IMR-90 (cell line): ENCODE results near the gene CEP83. TPM values are rescaled to one million over a fixed set of nuclear protein-coding genes. Genes with fewer than 3 reads are reported as not detected.

ENCODE experiments used
- ATAC-seq: fragments of 200-7000 bp; cut with Tn5 transposase; 2 replicates; pipeline ENCODE4 v1.9.1; 2020; ENCODE audit warnings: low read depth, mild to moderate bottlenecking, moderate library complexity
- BruUV-seq: library from RNA; stranded (reverse); fragments of 400-500 nt; replicated peaks from 2 replicates; lab custom pipeline; 2021; lab: Mats Ljungman, UMichigan
- CTCF ChIA-PET: fragments of 300-600 bp; formaldehyde crosslinking; extraction: SDS; loops from one replicate; lab custom pipeline; 2021; ENCODE audit warnings: antibody characterized with exemption; lab: Yijun Ruan, JAX
- POLR2A ChIA-PET: fragments of 300-600 bp; sonication (Branson Sonifier 250); formaldehyde crosslinking; loops from one replicate; lab custom pipeline; 2022; ENCODE audit warnings: antibody characterized with exemption; ENCODE audit not compliant: unreplicated experiment; lab: Charles Lee
- DNase-seq: peaks from one replicate; pipeline ENCODE4 v3.0.0; 2013
- H2AFZ ChIP-seq: replicated peaks from 2 replicates; pipeline ENCODE3; 2013; ENCODE audit warnings: low read length, mild to moderate bottlenecking; ENCODE audit not compliant: poor library complexity
- H2AK5ac ChIP-seq: 2 replicates; pipeline ENCODE4 v1.6.1; 2013; ENCODE audit warnings: low read depth, low read length, inconsistent platforms
- H2AK9ac ChIP-seq: replicated peaks from 2 replicates; pipeline ENCODE3; 2013; ENCODE audit warnings: mild to moderate bottlenecking, low read depth, low read length, moderate library complexity; ENCODE audit not compliant: poor library complexity
- H2BK120ac ChIP-seq: 2 replicates; pipeline ENCODE4 v1.6.1; 2013; ENCODE audit warnings: low read depth, low read length, inconsistent platforms
- H2BK15ac ChIP-seq: 3 replicates; pipeline ENCODE4 v1.6.1; 2013; ENCODE audit warnings: low read depth, low read length, inconsistent platforms
- H2BK20ac ChIP-seq: 2 replicates; pipeline ENCODE4 v1.6.1; 2013; ENCODE audit warnings: low read depth, mild to moderate bottlenecking, inconsistent platforms, low read length, moderate library complexity
- H2BK5ac ChIP-seq: 2 replicates; pipeline ENCODE4 v1.6.1; 2013; ENCODE audit warnings: mild to moderate bottlenecking, low read depth, low read length, inconsistent platforms; ENCODE audit not compliant: poor library complexity, severe bottlenecking
- H3K14ac ChIP-seq: replicated peaks from 2 replicates; pipeline ENCODE4 v1.6.1; 2013; ENCODE audit warnings: low read depth, low read length, inconsistent platforms
- H3K18ac ChIP-seq: 2 replicates; pipeline ENCODE4 v1.6.1; 2013; ENCODE audit warnings: low read depth, low read length, control low read depth
- H3K23ac ChIP-seq: 2 replicates; pipeline ENCODE4 v1.6.1; 2013; ENCODE audit warnings: low read depth, low read length, inconsistent platforms
- H3K27ac ChIP-seq: 2 replicates; pipeline ENCODE4 v1.5.1; 2013; ENCODE audit warnings: mild to moderate bottlenecking, control low read depth, low read length; ENCODE audit not compliant: insufficient read depth
- H3K27me3 ChIP-seq: 2 replicates; pipeline ENCODE4 v1.6.1; 2013; ENCODE audit warnings: low read length; ENCODE audit not compliant: control insufficient read depth, insufficient read depth
- H3K36me3 ChIP-seq: 2 replicates; pipeline ENCODE4 v1.6.1; 2013; ENCODE audit warnings: low read length, mixed read lengths; ENCODE audit not compliant: control insufficient read depth, insufficient read depth
- H3K4ac ChIP-seq: 2 replicates; pipeline ENCODE4 v1.6.1; 2013; ENCODE audit warnings: low read depth, low read length, inconsistent platforms
- H3K4me1 ChIP-seq: 2 replicates; pipeline ENCODE4 v1.6.1; 2013; ENCODE audit warnings: low read length, mixed read lengths; ENCODE audit not compliant: control insufficient read depth, insufficient read depth
- H3K4me2 ChIP-seq: 2 replicates; pipeline ENCODE4 v1.6.1; 2013; ENCODE audit warnings: low read depth, mild to moderate bottlenecking, control low read depth, low read length, moderate library complexity
- H3K4me3 ChIP-seq: 2 replicates; pipeline ENCODE4 v1.5.1; 2013; ENCODE audit warnings: low read depth, mild to moderate bottlenecking, control low read depth, low read length, moderate library complexity; ENCODE audit not compliant: insufficient read depth
- H3K56ac ChIP-seq: 2 replicates; pipeline ENCODE4 v1.6.1; 2013; ENCODE audit warnings: low read length, inconsistent platforms; ENCODE audit not compliant: insufficient read depth; ENCODE audit errors: extremely low read depth
- H3K79me1 ChIP-seq, 2 experiments: 2 replicates each; pipeline ENCODE4 v1.6.1; 2013; ENCODE audit warnings: low read length in 2 of 2, inconsistent platforms in 1 of 2, low read depth in 1 of 2
- H3K9ac ChIP-seq: 2 replicates; pipeline ENCODE4 v1.6.1; 2013; ENCODE audit warnings: low read depth, low read length, control low read depth
- H3K9me1 ChIP-seq: 2 replicates; pipeline ENCODE4 v1.6.1; 2013; ENCODE audit warnings: low read length, inconsistent platforms; ENCODE audit not compliant: insufficient read depth
- H3K9me3 ChIP-seq: 2 replicates; pipeline ENCODE4 v1.6.1; 2013; ENCODE audit warnings: low read length; ENCODE audit not compliant: control insufficient read depth, insufficient read depth
- H4K20me1 ChIP-seq: 2 replicates; pipeline ENCODE4 v1.6.1; 2013; ENCODE audit warnings: low read length, inconsistent platforms; ENCODE audit not compliant: insufficient read depth
- H4K5ac ChIP-seq: 2 replicates; pipeline ENCODE4 v1.6.1; 2013; ENCODE audit warnings: mild to moderate bottlenecking, low read depth, low read length, control low read depth
- H4K8ac ChIP-seq, 2 experiments: 2 replicates each; pipeline ENCODE4 v1.6.1; 2013; ENCODE audit warnings: low read depth in 2 of 2, low read length in 2 of 2, control low read depth in 1 of 2, inconsistent platforms in 1 of 2
- H4K91ac ChIP-seq: 2 replicates; pipeline ENCODE4 v1.6.1; 2013; ENCODE audit warnings: low read depth, low read length, inconsistent platforms; ENCODE audit not compliant: insufficient read depth
- BHLHE40 ChIP-seq: fragments of 150-350 bp; IDR thresholded peaks from 2 replicates; pipeline ENCODE4 v1.6.1; 2016; ENCODE audit warnings: mild to moderate bottlenecking, low read depth, low read length
- FOS ChIP-seq: fragments of 150-350 bp; IDR thresholded peaks from 2 replicates; pipeline ENCODE4 v1.6.1; 2016; ENCODE audit warnings: low read depth, low read length
- MAFK ChIP-seq: IDR thresholded peaks from 2 replicates; pipeline ENCODE4 v1.6.1; 2012; ENCODE audit warnings: low read depth, low read length, improper control_type of control experiment
- MXI1 ChIP-seq: IDR thresholded peaks from 2 replicates; pipeline ENCODE4 v1.6.1; 2012; ENCODE audit warnings: low read depth, mild to moderate bottlenecking, low read length, moderate library complexity, borderline replicate concordance
- RAD21 ChIP-seq: IDR thresholded peaks from 2 replicates; pipeline ENCODE4 v1.6.1; 2012; ENCODE audit warnings: low read length, improper control_type of control experiment
- RCOR1 ChIP-seq: IDR thresholded peaks from 2 replicates; pipeline ENCODE4 v1.6.1; 2012; ENCODE audit warnings: mild to moderate bottlenecking, low read length, improper control_type of control experiment; ENCODE audit not compliant: insufficient replicate concordance
- RFX5 ChIP-seq: IDR thresholded peaks from 2 replicates; pipeline ENCODE4 v1.8.0; 2012; ENCODE audit warnings: low read depth, mild to moderate bottlenecking, low read length, moderate library complexity
- SMC3 ChIP-seq: fragments of 150-350 bp; IDR thresholded peaks from 2 replicates; pipeline ENCODE4 v1.6.1; 2016; ENCODE audit warnings: low read depth, mild to moderate bottlenecking, antibody characterized with exemption, low read length, moderate library complexity
- WGBS, 2 experiments: methylation state at CpG; one replicate each; pipeline versions ENCODE4 v1.1.5 to v1.1.7; 2013; ENCODE audit warnings: missing lambda C conversion rate in 2 of 2; ENCODE audit not compliant: insufficient read length in 1 of 2; ENCODE audit errors: extremely low coverage in 2 of 2; 5-methylcytosine and 5-hydroxymethylcytosine counted together
- dilution Hi-C: fragments of 300-500 bp; cut with HindIII; formaldehyde crosslinking; loops from one replicate; pipeline ENCODE4 v1.14.3; 2018; ENCODE audit warnings: low sequenced_read_pairs; ENCODE audit not compliant: unreplicated experiment
- in situ Hi-C: fragments of 300-500 bp; cut with MboI; formaldehyde crosslinking; loops from 3 replicates; pipeline ENCODE4 v1.14.3; 2019; ENCODE audit warnings: low sequenced_read_pairs, inconsistent platforms, mixed read lengths
- intact Hi-C: fragments of 100-400 bp; cut with micrococcal nuclease; formaldehyde crosslinking; loops from 2 replicates; pipeline ENCODE4 v1.10.0; 2022
- polyA plus RNA-seq, 3 experiments: library from polyadenylated mRNA; depleted of rRNA; stranded (reverse); fragments of >200 nt; gene quantifications; 2 replicates each; pipeline ENCODE4 v1.2.3, GENCODE V29; 2012; ENCODE audit warnings: low replicate concordance in 1 of 3
- total RNA-seq: library from RNA; depleted of rRNA; stranded (reverse); fragments of >200 nt; gene quantifications from 2 replicates; pipeline ENCODE4 v1.2.3, GENCODE V29; 2012
- TF ChIP-seq, protein P1 (sequence below): conservative IDR thresholded peaks from 2 replicates; pipeline ENCODE4 v1.5.1; 2012; ENCODE audit warnings: mild to moderate bottlenecking, low read depth, low read length, improper control_type of control experiment

Gene CEP83
- total and polyA plus RNA-seq, 2 of the 4 experiments (the other 2 are of a cell fraction): 3.9 to 8.9 TPM

DNA sequence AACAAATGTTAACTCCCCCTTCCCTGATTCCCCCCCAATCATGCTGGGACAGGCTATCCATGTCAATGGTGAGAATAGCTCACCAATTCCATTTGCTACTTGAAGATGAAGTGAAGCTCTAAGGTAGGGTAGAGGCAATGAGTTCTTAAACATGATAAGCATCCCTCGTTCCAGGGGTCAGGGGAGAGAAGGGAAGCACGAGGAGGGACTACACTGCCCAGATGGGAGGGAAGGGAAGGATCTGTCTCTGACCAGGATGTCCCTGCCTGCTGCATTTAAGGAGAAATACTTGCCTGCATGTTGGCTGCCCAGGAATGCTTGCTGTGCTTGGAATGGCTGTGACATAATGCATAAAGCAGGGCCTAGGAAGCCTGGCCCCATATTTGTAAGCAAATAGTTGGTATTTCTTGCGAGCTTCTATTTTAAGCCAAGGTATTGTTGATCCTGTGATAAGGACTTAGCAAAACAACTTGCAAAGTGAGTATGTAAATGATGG is 155.1 kb downstream of the CEP83 start:
- no peaks in the 10 kb centered on the region for H3K79me1 ChIP-seq
- no peaks in the 10 kb centered on the region; the same call in 1 of the 2 replicates for H3K36me3 ChIP-seq
- in situ Hi-C loops (no loop called here), intact Hi-C loops (no loop called here), dilution Hi-C loops (no loop called here)
- no peaks in the 10 kb centered on the region for H3K27me3 ChIP-seq
- H3K4me3 ChIP-seq: no peak overlapping the region
- H4K20me1 ChIP-seq: peaks cover 3% of the 10 kb centered on the region; the same call in 1 of the 2 replicates
- peak; percentile 92 for ATAC-seq
- WGBS, 2 experiments: no CpG with 5 or more reads among the region's 3 CpGs
- TF ChIP-seq, protein P1, sequence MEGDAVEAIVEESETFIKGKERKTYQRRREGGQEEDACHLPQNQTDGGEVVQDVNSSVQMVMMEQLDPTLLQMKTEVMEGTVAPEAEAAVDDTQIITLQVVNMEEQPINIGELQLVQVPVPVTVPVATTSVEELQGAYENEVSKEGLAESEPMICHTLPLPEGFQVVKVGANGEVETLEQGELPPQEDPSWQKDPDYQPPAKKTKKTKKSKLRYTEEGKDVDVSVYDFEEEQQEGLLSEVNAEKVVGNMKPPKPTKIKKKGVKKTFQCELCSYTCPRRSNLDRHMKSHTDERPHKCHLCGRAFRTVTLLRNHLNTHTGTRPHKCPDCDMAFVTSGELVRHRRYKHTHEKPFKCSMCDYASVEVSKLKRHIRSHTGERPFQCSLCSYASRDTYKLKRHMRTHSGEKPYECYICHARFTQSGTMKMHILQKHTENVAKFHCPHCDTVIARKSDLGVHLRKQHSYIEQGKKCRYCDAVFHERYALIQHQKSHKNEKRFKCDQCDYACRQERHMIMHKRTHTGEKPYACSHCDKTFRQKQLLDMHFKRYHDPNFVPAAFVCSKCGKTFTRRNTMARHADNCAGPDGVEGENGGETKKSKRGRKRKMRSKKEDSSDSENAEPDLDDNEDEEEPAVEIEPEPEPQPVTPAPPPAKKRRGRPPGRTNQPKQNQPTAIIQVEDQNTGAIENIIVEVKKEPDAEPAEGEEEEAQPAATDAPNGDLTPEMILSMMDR: no peak
- TF ChIP-seq RFX5 (no peak), MXI1 (no peak), MAFK (no peak), FOS (no peak), RCOR1 (no peak), BHLHE40 (no peak), RAD21 (no peak), SMC3 (no peak)
- H3K4me2 ChIP-seq: peak overlapping the region; percentile 22; the same call in 1 of the 2 replicates
- peak overlapping the region in 1 of 2 experiments; percentile 68; a peak in 2 of 4 replicates for H4K8ac ChIP-seq
- peak overlapping the region; percentile 71 for H2BK120ac ChIP-seq
- peak overlapping the region; percentile 49; the same call in 1 of the 2 replicates for H3K23ac ChIP-seq
- H2BK20ac ChIP-seq: peak overlapping the region; percentile 35
- peak overlapping the region; percentile 15 for H2AFZ ChIP-seq
- H4K91ac ChIP-seq: peak overlapping the region; percentile 54
- ChIA-PET CTCF (interaction anchor here (0.6 to 2.4 kb wide), 3 partner anchors 10 to 23 kb away, joined by 3 to 11 read pairs (median 3); no protein-coding TSS in a partner anchor), POLR2A (interaction anchor here (0.8 kb wide), 1 partner anchor 31 kb away, joined by 4 read pairs; no protein-coding TSS in a partner anchor)
- peak overlapping the region; percentile 34; the same call in 1 of the 2 replicates for H3K14ac ChIP-seq
- peak overlapping the region; percentile 77 for H2BK5ac ChIP-seq
- BruUV-seq: no TSS peak
- no peak overlapping the region for H3K9ac ChIP-seq
- H3K4me1 ChIP-seq: peaks cover 9% of the 10 kb centered on the region
- H3K9me3 ChIP-seq: no peaks in the 10 kb centered on the region
- peak overlapping the region; percentile 34; the same call in 1 of the 2 replicates for H3K18ac ChIP-seq
- peak overlapping the region; percentile 27; the same call in 1 of the 2 replicates for H3K56ac ChIP-seq
- H3K4ac ChIP-seq: peak overlapping the region; percentile 53
- no peak overlapping the region for H2AK9ac ChIP-seq
- DNase-seq: peak; percentile 66
- H3K9me1 ChIP-seq: peaks cover 12% of the 10 kb centered on the region
- peak overlapping the region; percentile 27 for H4K5ac ChIP-seq
- peak overlapping the region; percentile 12; the same call in 1 of the 3 replicates for H2BK15ac ChIP-seq
- H2AK5ac ChIP-seq: peak overlapping the region; percentile 32; the same call in 1 of the 2 replicates
- H3K27ac ChIP-seq: peak overlapping the region; percentile 13; the same call in 1 of the 2 replicates
